RPMI7951 (cell line): ENCODE measurements around the gene IRF2BP1. TPM values are rescaled to one million over a fixed set of nuclear protein-coding genes. Genes with fewer than 3 reads are reported as not detected.
"Not testable (repeated sequence)": the region's sequence is repeated elsewhere in the genome, so short reads cannot be mapped to it uniquely, and the experiment has no call there.

Experiments
- DNase-seq: peaks from one replicate; pipeline ENCODE4 v3.0.0-alpha.2; 2012; ENCODE audit warnings: low read depth
- total RNA-seq: library from RNA; depleted of rRNA; stranded (reverse); fragments of >200 nt; shearing (Covaris generic); gene quantifications from 2 replicates; pipeline ENCODE4 v1.2.3, GENCODE V29; 2014

Gene IRF2BP1
- total RNA-seq, 1 experiment from 2014 or later: 12.1 TPM

- DNase-seq: peak; percentile 55
Observed at GRCh38 chr19:45882652-45883585, 3.0 kb downstream of the IRF2BP1 start.

- no peak for DNase-seq
Observed at GRCh38 chr19:45881909-45882528, 3.9 kb downstream of the IRF2BP1 start.

- DNase-seq: no peak
Observed at GRCh38 chr19:45881082-45881908, 4.6 kb downstream of the IRF2BP1 start.

GRCh38 chr19:45879971-45880370 is 6.0 kb downstream of the IRF2BP1 start:
- no peak for DNase-seq

GRCh38 chr19:45879055-45879454 is 6.9 kb downstream of the IRF2BP1 start:
- no peak for DNase-seq

GRCh38 chr19:45878043-45878794 is 7.7 kb downstream of the IRF2BP1 start:
- DNase-seq: no peak

- DNase-seq: peak; percentile 48
Observed at GRCh38 chr19:45876411-45877197, 9.3 kb downstream of the IRF2BP1 start.

GRCh38 chr19:45876161-45876410 is 9.9 kb downstream of the IRF2BP1 start:
- DNase-seq: no peak

GRCh38 chr19:45874620-45874966 is 11.3 kb downstream of the IRF2BP1 start:
- DNase-seq: no peak

- DNase-seq: no peak
Observed at GRCh38 chr19:45873219-45873772, 12.6 kb downstream of the IRF2BP1 start.

- no peak for DNase-seq
Observed at GRCh38 chr19:45872095-45872919, 13.6 kb downstream of the IRF2BP1 start.

GRCh38 chr19:45870798-45871197 is 15.1 kb downstream of the IRF2BP1 start:
- no peak for DNase-seq

GRCh38 chr19:45867241-45867640 is 18.7 kb downstream of the IRF2BP1 start:
- DNase-seq: not testable (repeated sequence)

GRCh38 chr19:45866400-45867176 is 19.4 kb downstream of the IRF2BP1 start:
- DNase-seq: no peak

GRCh38 chr19:45865269-45865948 is 20.5 kb downstream of the IRF2BP1 start:
- DNase-seq: no peak

GRCh38 chr19:45864629-45865082 is 21.3 kb downstream of the IRF2BP1 start:
- DNase-seq: no peak

- peak; percentile 40 for DNase-seq
Observed at GRCh38 chr19:45863840-45864628, 21.9 kb downstream of the IRF2BP1 start, which contains the start of gene FOXA3. Gene FOXA3, plus strand, starts transcription at chr19:45864326. Its CDS starts 131 bp downstream, at chr19:45864457.
